Peyer's patch (tissue), 4 donors: ENCODE results near the gene PRXL2A. TPM values are rescaled to one million over a fixed set of nuclear protein-coding genes. Genes with fewer than 3 reads are reported as not detected.

ENCODE experiments used
- DNase-seq, 3 donors: peaks; one replicate each; pipeline ENCODE4 v3.0.0-alpha.2; 2017 to 2019
- H3K27ac ChIP-seq, 4 donors: fragments of 200-600 bp; sonication (generic); one replicate each; pipeline ENCODE4 v1.5.1; 2016 to 2019
- H3K27me3 ChIP-seq, 2 donors: fragments of 200-600 bp; sonication (generic); one replicate each; pipeline ENCODE4 v1.5.1; 2019
- H3K36me3 ChIP-seq, 3 donors: fragments of 200-600 bp; sonication (generic); one replicate each; pipeline ENCODE4 v1.5.1; 2016 to 2019
- H3K4me1 ChIP-seq, 4 donors: fragments of 200-600 bp; sonication (generic); one replicate each; pipeline ENCODE4 v1.5.1; 2016 to 2019
- H3K4me3 ChIP-seq, 4 donors: fragments of 200-600 bp; sonication (generic); 1 replicate in 3 of 4; 2 replicates in 1 of 4; pipeline ENCODE4 v1.5.1; 2016 to 2019; ENCODE audit warnings: mild to moderate bottlenecking in 1 of 4
- H3K9me3 ChIP-seq, 4 donors: fragments of 200-600 bp; sonication (generic); one replicate each; pipeline ENCODE4 v1.5.1; 2016 to 2019; ENCODE audit warnings: mild to moderate bottlenecking in 1 of 4
- POLR2A ChIP-seq, 2 donors: fragments of 450-650 bp; IDR thresholded peaks; one replicate each; pipeline ENCODE4 v1.5.1; 2017; ENCODE audit warnings: antibody characterized with exemption in 2 of 2, mild to moderate bottlenecking in 2 of 2, moderate library complexity in 2 of 2
- total RNA-seq, 4 donors: library from RNA; depleted of rRNA; stranded (reverse); fragments of >200 nt; gene quantifications; one replicate each; pipeline ENCODE4 v1.1.0, GENCODE V29; 2016
- TF ChIP-seq, protein P1 (sequence below), 6 experiments: fragments of 450-650 bp in 4 of 6; fragments of 200-600 bp in 2 of 6; sonication (generic) in 1 of 6; IDR thresholded peaks; one replicate each; pipeline ENCODE4 v1.5.1; 2017 to 2019; ENCODE audit warnings: antibody characterized with exemption in 6 of 6, mild to moderate bottlenecking in 3 of 6, moderate library complexity in 1 of 6

Gene PRXL2A
- total RNA-seq, 4 donors from 2014 or later: 27.2 to 89.3 (median 60.3) TPM

DNA sequence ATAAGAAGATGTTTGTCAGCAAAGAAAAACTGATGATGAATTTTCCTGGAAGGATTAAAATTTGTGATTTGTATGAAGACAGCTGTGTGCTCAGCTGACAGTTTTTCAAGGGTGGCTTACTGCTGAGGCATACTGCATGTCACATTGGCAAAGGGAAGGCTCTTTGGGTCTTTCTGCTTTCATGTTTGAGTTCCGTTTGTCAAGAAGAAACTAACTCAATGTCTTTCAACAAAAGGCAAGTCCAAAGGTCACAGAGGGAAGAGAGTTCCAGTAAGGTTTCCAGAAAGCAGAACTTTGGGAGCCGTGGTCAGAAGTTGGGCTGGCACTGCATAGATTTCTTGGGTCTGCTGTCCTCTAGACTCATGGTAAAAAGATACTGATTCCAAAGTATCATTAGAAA, 34.8 kb upstream of the PRXL2A start:
- Histone ChIP-seq H3K27me3 (no peaks in the 10 kb centered on the region), H3K4me1 (no peaks in the 10 kb centered on the region), H3K27ac (no peak overlapping the region), H3K36me3 (no peaks in the 10 kb centered on the region), H3K9me3 (no peaks in the 10 kb centered on the region), H3K4me3 (no peak overlapping the region)
- no peak for DNase-seq
- TF ChIP-seq, protein P1, sequence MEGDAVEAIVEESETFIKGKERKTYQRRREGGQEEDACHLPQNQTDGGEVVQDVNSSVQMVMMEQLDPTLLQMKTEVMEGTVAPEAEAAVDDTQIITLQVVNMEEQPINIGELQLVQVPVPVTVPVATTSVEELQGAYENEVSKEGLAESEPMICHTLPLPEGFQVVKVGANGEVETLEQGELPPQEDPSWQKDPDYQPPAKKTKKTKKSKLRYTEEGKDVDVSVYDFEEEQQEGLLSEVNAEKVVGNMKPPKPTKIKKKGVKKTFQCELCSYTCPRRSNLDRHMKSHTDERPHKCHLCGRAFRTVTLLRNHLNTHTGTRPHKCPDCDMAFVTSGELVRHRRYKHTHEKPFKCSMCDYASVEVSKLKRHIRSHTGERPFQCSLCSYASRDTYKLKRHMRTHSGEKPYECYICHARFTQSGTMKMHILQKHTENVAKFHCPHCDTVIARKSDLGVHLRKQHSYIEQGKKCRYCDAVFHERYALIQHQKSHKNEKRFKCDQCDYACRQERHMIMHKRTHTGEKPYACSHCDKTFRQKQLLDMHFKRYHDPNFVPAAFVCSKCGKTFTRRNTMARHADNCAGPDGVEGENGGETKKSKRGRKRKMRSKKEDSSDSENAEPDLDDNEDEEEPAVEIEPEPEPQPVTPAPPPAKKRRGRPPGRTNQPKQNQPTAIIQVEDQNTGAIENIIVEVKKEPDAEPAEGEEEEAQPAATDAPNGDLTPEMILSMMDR (IDR thresholded peaks at IDR 0.05): no peak
- no peak for TF ChIP-seq POLR2A (IDR thresholded peaks at IDR 0.05)

DNA sequence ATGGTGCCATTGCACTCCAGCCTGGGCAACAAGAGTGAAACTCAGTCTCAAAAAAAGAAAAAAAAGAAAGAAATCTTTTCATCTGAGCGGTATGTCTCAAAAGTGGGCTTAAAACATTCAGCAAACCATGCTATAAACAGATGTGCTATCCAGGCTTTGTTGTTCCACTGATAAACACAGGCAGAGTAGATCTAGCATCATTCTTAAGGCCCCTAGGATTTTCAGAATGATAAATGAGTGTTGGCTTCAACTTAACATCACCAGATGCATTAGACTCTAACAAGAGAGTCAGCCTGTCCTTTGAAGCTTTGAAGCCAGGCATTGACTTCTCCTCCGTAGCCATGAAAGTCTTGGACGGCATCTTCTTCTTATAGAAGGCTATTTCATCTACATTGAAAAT, 28.6 kb upstream of the PRXL2A start:
- H3K4me1 ChIP-seq: no peaks in the 10 kb centered on the region
- H3K27ac ChIP-seq: no peak overlapping the region
- no peaks in the 10 kb centered on the region for H3K27me3 ChIP-seq
- TF ChIP-seq POLR2A (IDR thresholded peaks at IDR 0.05): no peak
- TF ChIP-seq, protein P1 (IDR thresholded peaks at IDR 0.05): no peak
- no peak for DNase-seq
- H3K4me3 ChIP-seq: no peak overlapping the region
- H3K9me3 ChIP-seq: no peaks in the 10 kb centered on the region
- H3K36me3 ChIP-seq: no peaks in the 10 kb centered on the region

DNA sequence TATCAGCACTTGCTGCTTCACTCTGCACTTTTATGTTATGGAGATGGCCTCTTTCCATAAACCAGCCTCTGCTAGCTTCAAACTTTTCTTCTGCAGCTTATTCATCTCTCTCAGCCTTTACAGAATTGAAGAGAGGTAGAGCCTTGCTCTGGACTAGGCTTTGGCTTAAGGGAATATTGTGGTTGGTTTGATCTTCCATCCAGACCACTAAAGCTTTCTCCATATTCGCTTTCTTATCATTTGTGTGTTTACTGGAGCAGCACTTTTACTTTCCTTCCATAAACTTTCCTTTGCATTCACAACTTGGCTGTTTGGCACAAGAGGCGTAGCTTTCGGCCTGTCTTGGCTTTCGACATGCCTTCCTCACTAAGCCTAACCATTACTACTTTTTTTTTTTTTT, 28.2 kb upstream of the PRXL2A start:
- Histone ChIP-seq H3K4me3 (no peak overlapping the region), H3K36me3 (no peaks in the 10 kb centered on the region), H3K4me1 (no peaks in the 10 kb centered on the region), H3K27me3 (no peaks in the 10 kb centered on the region), H3K27ac (no peak overlapping the region), H3K9me3 (no peaks in the 10 kb centered on the region)
- TF ChIP-seq, protein P1 (IDR thresholded peaks at IDR 0.05): no peak
- no peak for TF ChIP-seq POLR2A (IDR thresholded peaks at IDR 0.05)
- no peak for DNase-seq

DNA sequence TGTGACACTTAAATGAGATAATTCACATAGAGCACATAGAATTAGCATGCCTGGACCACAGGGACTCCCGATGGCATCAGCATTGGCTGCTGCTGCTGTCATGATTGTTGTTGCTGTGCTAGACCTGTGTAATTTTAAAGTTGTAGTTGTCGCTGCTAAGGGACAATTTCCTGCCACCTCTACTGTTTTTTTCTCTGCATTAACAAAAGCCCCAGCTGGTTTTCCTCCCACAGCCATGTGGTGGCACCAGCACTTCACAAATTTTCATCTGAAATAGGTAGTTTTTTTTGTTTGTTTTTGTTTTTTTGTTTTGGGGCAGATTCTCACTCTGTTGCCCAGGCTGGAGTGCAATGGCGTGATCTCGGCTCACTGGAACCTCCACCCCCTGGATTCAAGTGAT, 25.4 kb upstream of the PRXL2A start:
- H3K4me1 ChIP-seq: no peaks in the 10 kb centered on the region
- H3K27me3 ChIP-seq: no peaks in the 10 kb centered on the region
- no peak overlapping the region for H3K27ac ChIP-seq
- TF ChIP-seq POLR2A (IDR thresholded peaks at IDR 0.05): no peak
- TF ChIP-seq, protein P1 (IDR thresholded peaks at IDR 0.05): peak; percentile 31 to 77 (median 68)
- DNase-seq: peak in 1 of 3 donors; percentile 62
- no peaks in the 10 kb centered on the region for H3K9me3 ChIP-seq
- no peak overlapping the region for H3K4me3 ChIP-seq
- H3K36me3 ChIP-seq: no peaks in the 10 kb centered on the region

DNA sequence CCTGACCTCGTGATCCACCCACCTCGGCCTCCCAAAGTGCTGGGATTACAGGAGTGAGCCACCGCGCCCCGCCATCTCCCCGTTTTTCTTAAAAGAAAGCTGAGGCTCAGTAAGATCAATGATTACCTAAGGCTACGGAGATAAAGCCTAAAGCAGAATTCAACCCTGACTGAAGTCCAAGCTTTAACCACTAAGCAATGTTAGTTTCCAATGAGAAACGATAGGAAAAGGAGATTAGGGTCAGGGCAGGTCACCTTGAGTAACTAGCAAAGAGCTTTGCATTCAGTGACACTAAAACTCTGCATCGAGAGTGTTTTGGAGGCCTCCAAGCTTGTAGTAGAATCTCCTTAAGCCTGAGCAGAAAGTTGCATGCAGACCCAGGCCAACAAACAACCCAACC, 17.6 kb upstream of the PRXL2A start:
- H3K4me1 ChIP-seq: peaks cover 0 to 7% (median 0%) of the 10 kb centered on the region in 4 donors
- H3K36me3 ChIP-seq: no peaks in the 10 kb centered on the region
- H3K27me3 ChIP-seq: no peaks in the 10 kb centered on the region
- no peak overlapping the region for H3K4me3 ChIP-seq
- H3K9me3 ChIP-seq: no peaks in the 10 kb centered on the region
- TF ChIP-seq POLR2A (IDR thresholded peaks at IDR 0.05): no peak
- TF ChIP-seq, protein P1 (IDR thresholded peaks at IDR 0.05): no peak
- no peak for DNase-seq
- H3K27ac ChIP-seq: no peak overlapping the region

DNA sequence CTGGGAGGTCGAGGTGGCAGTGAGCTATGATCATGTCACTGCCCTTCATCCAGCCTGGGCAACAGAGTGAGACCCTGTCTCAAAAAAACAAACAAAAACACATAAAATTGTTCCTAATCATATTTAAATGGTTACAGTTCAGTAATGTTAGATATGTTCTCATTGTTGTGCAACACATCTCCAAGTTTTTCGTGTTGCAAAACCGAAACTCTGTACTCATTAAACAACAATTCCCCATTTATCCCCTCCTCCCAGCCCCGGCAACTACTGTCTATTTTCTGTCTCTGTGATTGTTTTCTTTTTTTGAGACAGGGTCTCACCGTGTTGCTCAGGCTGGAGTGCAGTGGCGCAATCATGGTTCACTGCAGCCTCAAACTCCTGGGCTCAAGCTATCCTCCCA, 16.1 kb upstream of the PRXL2A start:
- no peaks in the 10 kb centered on the region for H3K27me3 ChIP-seq
- no peak for TF ChIP-seq POLR2A (IDR thresholded peaks at IDR 0.05)
- TF ChIP-seq, protein P1 (IDR thresholded peaks at IDR 0.05): no peak
- H3K4me3 ChIP-seq: no peak overlapping the region
- no peaks in the 10 kb centered on the region for H3K9me3 ChIP-seq
- H3K36me3 ChIP-seq: no peaks in the 10 kb centered on the region
- no peak for DNase-seq
- H3K27ac ChIP-seq: no peak overlapping the region
- H3K4me1 ChIP-seq: peaks cover 0 to 7% (median 0%) of the 10 kb centered on the region in 4 donors
